Osteoblast (primary cell): Measurements from ENCODE around the gene IQGAP1. TPM values are rescaled to one million over a fixed set of nuclear protein-coding genes. Genes with fewer than 3 reads are reported as not detected.
A peak's percentile ranks its signal among the peaks of the same experiment; 100 is the strongest.
"Not testable (repeated sequence)": the region's sequence is repeated elsewhere in the genome, so short reads cannot be mapped to it uniquely, and the experiment has no call there.

Experiments used
- DNase-seq: peaks from one replicate; pipeline ENCODE4 v3.0.0; 2011; ENCODE audit warnings: low spot score, mixed read lengths; ENCODE audit not compliant: insufficient read length; ENCODE audit errors: missing footprints
- H2AFZ ChIP-seq: 2 replicates; pipeline ENCODE4 v1.6.0; 2011; ENCODE audit warnings: mild to moderate bottlenecking, low read length
- H3K27ac ChIP-seq: 2 replicates; pipeline ENCODE4 v1.5.1; 2011; ENCODE audit warnings: mild to moderate bottlenecking, low read depth, low read length, moderate library complexity
- H3K27me3 ChIP-seq: 2 replicates; pipeline ENCODE4 v1.6.0; 2012; ENCODE audit warnings: mild to moderate bottlenecking, control low read depth, inconsistent platforms, low read length, moderate library complexity; ENCODE audit not compliant: insufficient read depth
- H3K36me3 ChIP-seq: 2 replicates; pipeline ENCODE4 v1.5.1; 2011; ENCODE audit warnings: mild to moderate bottlenecking, low read length, control low read depth, moderate library complexity; ENCODE audit not compliant: insufficient read depth
- H3K4me1 ChIP-seq: 2 replicates; pipeline ENCODE4 v1.5.1; 2011; ENCODE audit warnings: mild to moderate bottlenecking, low read length, control low read depth, moderate library complexity; ENCODE audit not compliant: insufficient read depth
- H3K4me2 ChIP-seq: 2 replicates; pipeline ENCODE4 v1.6.0; 2011; ENCODE audit warnings: mild to moderate bottlenecking, low read length; ENCODE audit not compliant: insufficient read depth
- H3K4me3 ChIP-seq: fragments of 200-600 bp; sonication (generic); 3 replicates; pipeline ENCODE4 v1.5.1; 2012; ENCODE audit warnings: mild to moderate bottlenecking, low read length, inconsistent platforms; ENCODE audit not compliant: insufficient read depth
- H3K79me2 ChIP-seq: 2 replicates; pipeline ENCODE4 v1.6.0; 2012; ENCODE audit warnings: mild to moderate bottlenecking, low read length, control low read depth, inconsistent platforms; ENCODE audit not compliant: insufficient read depth
- H3K9me3 ChIP-seq: 2 replicates; pipeline ENCODE4 v1.5.1; 2011; ENCODE audit warnings: low read depth, low read length, control low read depth
- H4K20me1 ChIP-seq: 2 replicates; pipeline ENCODE4 v1.6.0; 2012; ENCODE audit warnings: mild to moderate bottlenecking, low read length, control low read depth; ENCODE audit not compliant: insufficient read depth
- total RNA-seq: library from RNA; depleted of rRNA; stranded (reverse); fragments of >200 nt; gene quantifications from 2 replicates; pipeline ENCODE4 v1.2.3, GENCODE V29; 2012
- TF ChIP-seq, protein P1 (sequence below): IDR thresholded peaks from 2 replicates; pipeline ENCODE4 v1.5.1; 2011; ENCODE audit warnings: mild to moderate bottlenecking, low read depth, low read length, moderate library complexity; ENCODE audit errors: extremely low read depth

The IQGAP1 gene
- total RNA-seq, 1 donor: 259 TPM

DNA sequence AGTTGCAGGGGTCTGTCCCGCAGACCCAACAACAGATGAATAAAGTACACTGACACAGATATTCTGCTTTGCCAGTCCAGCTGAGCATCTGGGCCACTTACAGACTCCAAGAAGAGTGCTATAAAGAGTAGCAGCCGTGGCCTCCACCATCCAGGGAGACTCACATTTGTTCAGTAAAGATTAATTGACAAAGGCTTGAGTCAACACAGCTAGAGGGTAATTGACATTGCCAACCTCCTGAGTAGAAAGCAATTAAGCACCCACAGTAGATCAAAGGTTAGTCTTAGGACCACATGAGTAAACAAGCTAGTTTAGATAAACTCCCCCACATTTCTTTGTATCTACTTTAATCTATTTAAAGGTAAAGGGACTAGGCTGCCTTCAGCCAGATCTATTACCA is 125.4 kb downstream of the IQGAP1 start:
- Histone ChIP-seq H3K27me3 (no peaks in the 10 kb centered on the region), H4K20me1 (no peaks in the 10 kb centered on the region), H3K9me3 (no peaks in the 10 kb centered on the region), H3K4me1 (no peaks in the 10 kb centered on the region), H3K36me3 (no peaks in the 10 kb centered on the region), H2AFZ (no peak overlapping the region), H3K27ac (no peak overlapping the region), H3K4me2 (no peak overlapping the region), H3K4me3 (no peak overlapping the region), H3K79me2 (no peaks in the 10 kb centered on the region)
- TF ChIP-seq, protein P1, sequence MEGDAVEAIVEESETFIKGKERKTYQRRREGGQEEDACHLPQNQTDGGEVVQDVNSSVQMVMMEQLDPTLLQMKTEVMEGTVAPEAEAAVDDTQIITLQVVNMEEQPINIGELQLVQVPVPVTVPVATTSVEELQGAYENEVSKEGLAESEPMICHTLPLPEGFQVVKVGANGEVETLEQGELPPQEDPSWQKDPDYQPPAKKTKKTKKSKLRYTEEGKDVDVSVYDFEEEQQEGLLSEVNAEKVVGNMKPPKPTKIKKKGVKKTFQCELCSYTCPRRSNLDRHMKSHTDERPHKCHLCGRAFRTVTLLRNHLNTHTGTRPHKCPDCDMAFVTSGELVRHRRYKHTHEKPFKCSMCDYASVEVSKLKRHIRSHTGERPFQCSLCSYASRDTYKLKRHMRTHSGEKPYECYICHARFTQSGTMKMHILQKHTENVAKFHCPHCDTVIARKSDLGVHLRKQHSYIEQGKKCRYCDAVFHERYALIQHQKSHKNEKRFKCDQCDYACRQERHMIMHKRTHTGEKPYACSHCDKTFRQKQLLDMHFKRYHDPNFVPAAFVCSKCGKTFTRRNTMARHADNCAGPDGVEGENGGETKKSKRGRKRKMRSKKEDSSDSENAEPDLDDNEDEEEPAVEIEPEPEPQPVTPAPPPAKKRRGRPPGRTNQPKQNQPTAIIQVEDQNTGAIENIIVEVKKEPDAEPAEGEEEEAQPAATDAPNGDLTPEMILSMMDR: no peak
- no peak for DNase-seq

DNA sequence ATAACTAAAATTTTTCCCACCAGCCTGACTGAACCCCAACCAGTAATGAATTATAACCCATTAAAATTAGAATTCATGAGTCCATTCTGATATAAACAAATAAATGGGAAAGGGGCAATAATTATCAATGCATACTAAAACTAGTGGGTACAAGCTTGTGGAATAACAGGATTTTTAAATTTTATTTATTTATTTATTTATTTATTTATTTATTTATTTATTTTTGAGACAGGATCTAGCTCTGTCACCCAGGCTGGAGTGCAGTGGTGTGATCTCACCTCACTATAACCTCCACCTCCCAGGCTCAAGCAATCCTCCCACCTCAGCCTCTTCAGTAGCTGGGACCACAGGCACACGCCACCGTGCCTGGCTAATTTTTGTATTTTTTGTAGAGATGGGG is 125.9 kb downstream of the IQGAP1 start:
- not testable (repeated sequence) for H3K27me3 ChIP-seq, H3K79me2 ChIP-seq, DNase-seq, H3K27ac ChIP-seq, H3K4me3 ChIP-seq, H3K4me2 ChIP-seq, H2AFZ ChIP-seq, H3K36me3 ChIP-seq, H4K20me1 ChIP-seq, H3K9me3 ChIP-seq, H3K4me1 ChIP-seq

DNA sequence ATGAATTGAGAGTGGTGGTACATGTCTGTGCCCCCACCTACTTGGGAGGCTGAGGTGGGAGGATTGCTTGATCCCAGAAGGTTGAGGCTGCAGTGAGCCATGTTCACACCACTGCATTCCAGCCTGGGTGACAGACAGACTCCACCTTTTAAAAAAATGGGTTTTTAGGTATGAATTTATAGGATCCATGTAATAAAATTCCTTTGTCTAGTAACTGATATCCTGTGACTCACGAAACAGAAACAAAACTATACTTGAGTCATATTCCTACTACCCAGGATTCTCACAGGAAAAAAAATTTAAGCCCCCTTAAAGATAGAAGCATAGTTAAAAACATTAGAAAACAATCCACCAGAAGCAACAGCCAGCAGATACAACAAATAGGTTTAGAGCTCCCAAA is 131.6 kb downstream of the IQGAP1 start:
- Histone ChIP-seq H3K27ac (peak overlapping the region; percentile 79), H3K4me2 (no peak overlapping the region), H3K79me2 (no peaks in the 10 kb centered on the region), H3K36me3 (no peaks in the 10 kb centered on the region), H2AFZ (no peak overlapping the region), H3K4me1 (peaks cover 6% of the 10 kb centered on the region), H4K20me1 (no peaks in the 10 kb centered on the region), H3K4me3 (no peak overlapping the region), H3K9me3 (no peaks in the 10 kb centered on the region), H3K27me3 (no peaks in the 10 kb centered on the region)
- DNase-seq: peak; percentile 85
- TF ChIP-seq, protein P1: no peak

DNA sequence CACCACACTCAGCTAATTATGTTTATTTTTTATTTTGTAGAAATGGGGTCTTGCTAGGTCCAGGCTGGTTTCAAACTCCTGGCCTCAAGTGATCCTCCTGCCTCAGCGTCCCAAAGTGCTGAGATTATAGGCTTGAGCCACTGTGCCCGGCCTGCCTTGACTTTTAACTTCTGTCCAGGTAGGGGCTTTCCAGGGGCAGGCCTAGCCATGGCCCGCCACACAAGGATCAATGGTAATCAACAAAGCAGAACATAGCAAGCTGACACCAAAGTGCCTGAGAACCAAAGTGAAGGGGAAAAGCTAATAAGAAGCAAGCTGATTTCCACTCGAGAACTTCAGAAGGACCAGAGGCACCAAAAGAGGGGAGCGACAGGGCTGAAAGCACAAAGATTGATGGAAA is 132.3 kb downstream of the IQGAP1 start:
- no peak overlapping the region for H2AFZ ChIP-seq
- no peak for DNase-seq
- TF ChIP-seq, protein P1: no peak
- H3K4me2 ChIP-seq: no peak overlapping the region
- no peaks in the 10 kb centered on the region for H3K27me3 ChIP-seq
- no peaks in the 10 kb centered on the region for H3K36me3 ChIP-seq
- no peaks in the 10 kb centered on the region for H3K79me2 ChIP-seq
- H3K9me3 ChIP-seq: no peaks in the 10 kb centered on the region
- no peak overlapping the region for H3K4me3 ChIP-seq
- peaks cover 6% of the 10 kb centered on the region for H3K4me1 ChIP-seq
- H3K27ac ChIP-seq: no peak overlapping the region
- no peaks in the 10 kb centered on the region for H4K20me1 ChIP-seq
